Smooth muscle cell (in vitro differentiated cells): ENCODE measurements around the gene PCDH9. TPM values are rescaled to one million over a fixed set of nuclear protein-coding genes. Genes with fewer than 3 reads are reported as not detected.

Experiments used
- DNase-seq: peaks from one replicate; lab custom pipeline; 2025; ENCODE audit not compliant: unreplicated experiment; lab: John Stamatoyannopoulos, UW
- H2AFZ ChIP-seq: fragments of 200-600 bp; sonication (generic); 2 replicates; pipeline ENCODE4 v1.6.0; 2016; ENCODE audit warnings: antibody characterized with exemption, low read depth, mild to moderate bottlenecking
- H3F3A ChIP-seq: fragments of 200-600 bp; sonication (generic); 2 replicates; pipeline ENCODE4 v1.6.0; 2017; ENCODE audit warnings: antibody characterized with exemption, low read depth
- H3K27ac ChIP-seq: fragments of 200-600 bp; sonication (generic); 2 replicates; pipeline ENCODE4 v1.5.1; 2016; ENCODE audit warnings: low read depth, mild to moderate bottlenecking
- H3K27me3 ChIP-seq: fragments of 200-600 bp; sonication (generic); 2 replicates; pipeline ENCODE4 v1.6.1; 2016; ENCODE audit warnings: low read depth, mild to moderate bottlenecking
- H3K36me3 ChIP-seq: fragments of 200-600 bp; sonication (generic); 2 replicates; pipeline ENCODE4 v1.5.1; 2016; ENCODE audit warnings: low read depth
- H3K4me1 ChIP-seq: fragments of 200-600 bp; sonication (generic); 2 replicates; pipeline ENCODE4 v1.5.1; 2016; ENCODE audit warnings: low read depth
- H3K4me2 ChIP-seq: fragments of 200-600 bp; sonication (generic); 2 replicates; pipeline ENCODE4 v1.6.0; 2016; ENCODE audit warnings: mild to moderate bottlenecking
- H3K4me3 ChIP-seq: fragments of 200-600 bp; sonication (generic); 2 replicates; pipeline ENCODE4 v1.5.1; 2016; ENCODE audit warnings: mild to moderate bottlenecking
- H3K79me2 ChIP-seq: fragments of 200-600 bp; sonication (generic); 2 replicates; pipeline ENCODE4 v1.6.0; 2016; ENCODE audit warnings: low read depth, mild to moderate bottlenecking
- H3K9ac ChIP-seq: fragments of 200-600 bp; sonication (generic); 2 replicates; pipeline ENCODE4 v1.6.0; 2016; ENCODE audit warnings: low read depth
- H3K9me3 ChIP-seq: fragments of 200-600 bp; sonication (generic); replicated peaks from 2 replicates; pipeline ENCODE4 v1.5.1; 2016; ENCODE audit warnings: low read depth
- H4K20me1 ChIP-seq: fragments of 200-600 bp; sonication (generic); 2 replicates; pipeline ENCODE4 v1.6.0; 2016; ENCODE audit warnings: low read depth
- WGBS: methylation state at CpG from one replicate; pipeline ENCODE4 v1.1.7; 2016; ENCODE audit warnings: low lambda C conversion rate; 5-methylcytosine and 5-hydroxymethylcytosine counted together
- polyA plus RNA-seq: library from polyadenylated mRNA; unstranded; fragments of >200 nt; fragmentation: Nextera tagmentation; extraction: Ambion mirVana; gene quantifications from 2 replicates; pipeline ENCODE4 v1.2.1, GENCODE V29; 2016
- total RNA-seq: library from RNA; depleted of rRNA; stranded (reverse); fragments of >200 nt; gene quantifications from 2 replicates; pipeline ENCODE4 v1.2.3, GENCODE V29; 2014
- TF ChIP-seq, protein P1 (sequence below): fragments of 200-600 bp; sonication (generic); IDR thresholded peaks from 2 replicates; pipeline ENCODE4 v1.5.1; 2017; ENCODE audit warnings: borderline replicate concordance, mild to moderate bottlenecking, antibody characterized with exemption; ENCODE audit not compliant: insufficient read depth, poor library complexity, severe bottlenecking

PCDH9 gene
- total and polyA plus RNA-seq, 2 experiments from 2014 or later: 0.65 to 1.9 TPM

DNA sequence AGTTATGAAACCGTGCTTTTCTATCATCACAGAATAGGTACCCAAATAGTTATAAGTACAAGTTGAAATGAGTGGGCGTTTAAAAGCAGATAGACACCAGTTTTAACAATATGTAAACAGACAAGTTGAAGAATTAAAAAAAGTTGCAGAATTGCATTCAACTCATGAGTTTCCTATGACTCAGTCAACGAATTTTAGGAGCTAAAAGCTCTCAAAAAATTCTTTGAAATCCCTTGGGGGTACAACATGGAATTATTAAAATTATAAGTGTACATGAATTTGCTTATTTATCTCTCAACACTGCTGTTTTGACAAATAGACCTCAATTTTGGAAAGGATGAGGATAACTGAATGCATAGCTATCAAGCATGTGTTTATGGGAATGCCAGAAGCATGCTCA, 693.4 kb downstream of the PCDH9 start:
- peaks cover 4% of the 10 kb centered on the region for H3K4me1 ChIP-seq
- H3F3A ChIP-seq: no peaks in the 10 kb centered on the region
- no peaks in the 10 kb centered on the region for H4K20me1 ChIP-seq
- no peaks in the 10 kb centered on the region for H3K36me3 ChIP-seq
- H3K9ac ChIP-seq: no peak overlapping the region
- no peak overlapping the region for H2AFZ ChIP-seq
- H3K4me2 ChIP-seq: no peak overlapping the region
- no peaks in the 10 kb centered on the region for H3K27me3 ChIP-seq
- no peak for DNase-seq
- TF ChIP-seq, protein P1, sequence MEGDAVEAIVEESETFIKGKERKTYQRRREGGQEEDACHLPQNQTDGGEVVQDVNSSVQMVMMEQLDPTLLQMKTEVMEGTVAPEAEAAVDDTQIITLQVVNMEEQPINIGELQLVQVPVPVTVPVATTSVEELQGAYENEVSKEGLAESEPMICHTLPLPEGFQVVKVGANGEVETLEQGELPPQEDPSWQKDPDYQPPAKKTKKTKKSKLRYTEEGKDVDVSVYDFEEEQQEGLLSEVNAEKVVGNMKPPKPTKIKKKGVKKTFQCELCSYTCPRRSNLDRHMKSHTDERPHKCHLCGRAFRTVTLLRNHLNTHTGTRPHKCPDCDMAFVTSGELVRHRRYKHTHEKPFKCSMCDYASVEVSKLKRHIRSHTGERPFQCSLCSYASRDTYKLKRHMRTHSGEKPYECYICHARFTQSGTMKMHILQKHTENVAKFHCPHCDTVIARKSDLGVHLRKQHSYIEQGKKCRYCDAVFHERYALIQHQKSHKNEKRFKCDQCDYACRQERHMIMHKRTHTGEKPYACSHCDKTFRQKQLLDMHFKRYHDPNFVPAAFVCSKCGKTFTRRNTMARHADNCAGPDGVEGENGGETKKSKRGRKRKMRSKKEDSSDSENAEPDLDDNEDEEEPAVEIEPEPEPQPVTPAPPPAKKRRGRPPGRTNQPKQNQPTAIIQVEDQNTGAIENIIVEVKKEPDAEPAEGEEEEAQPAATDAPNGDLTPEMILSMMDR: no peak
- 73% methylated on average over 3 of the region's 3 CpGs for WGBS
- H3K9me3 ChIP-seq: no peaks in the 10 kb centered on the region
- no peak overlapping the region for H3K27ac ChIP-seq
- H3K79me2 ChIP-seq: no peaks in the 10 kb centered on the region
- no peak overlapping the region for H3K4me3 ChIP-seq

DNA sequence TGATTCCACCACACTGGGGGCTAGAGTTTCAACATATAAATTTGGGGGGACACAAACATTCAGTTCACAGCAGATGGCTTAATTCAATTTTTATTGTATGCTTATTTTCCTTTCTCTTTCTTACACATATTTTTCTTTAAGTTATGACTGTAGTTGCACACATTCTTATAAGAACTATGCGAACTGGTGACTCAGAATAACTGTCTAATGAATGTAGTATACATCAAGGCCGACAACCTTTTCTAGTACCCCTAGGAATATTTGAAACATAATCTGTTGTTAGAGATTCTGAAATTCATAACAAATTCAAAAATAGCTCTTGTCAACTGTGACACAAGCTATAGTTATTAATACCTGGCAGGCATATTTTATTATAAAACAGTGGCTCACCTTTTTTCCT, 695.6 kb downstream of the PCDH9 start:
- H3K4me2 ChIP-seq: no peak overlapping the region

GRCh38 chr13:66532845-66533244, 697.3 kb downstream of the PCDH9 start:
- Histone ChIP-seq H3K4me2 (no peak overlapping the region), H3K9ac (no peak overlapping the region), H3K79me2 (no peaks in the 10 kb centered on the region), H4K20me1 (no peaks in the 10 kb centered on the region), H3K27me3 (no peaks in the 10 kb centered on the region), H3K4me3 (no peak overlapping the region), H3F3A (no peaks in the 10 kb centered on the region), H3K9me3 (no peaks in the 10 kb centered on the region), H3K4me1 (peaks cover 4% of the 10 kb centered on the region), H3K36me3 (no peaks in the 10 kb centered on the region), H2AFZ (no peak overlapping the region), H3K27ac (no peak overlapping the region)
- no peak for DNase-seq
- 94% methylated on average over 5 of the region's 5 CpGs for WGBS
- TF ChIP-seq, protein P1: no peak

More for the DNA sequence above, 695.6 kb downstream of the PCDH9 start:
- Histone ChIP-seq H3K27me3 (no peaks in the 10 kb centered on the region), H3F3A (no peaks in the 10 kb centered on the region), H3K9me3 (no peaks in the 10 kb centered on the region), H3K79me2 (no peaks in the 10 kb centered on the region), H3K27ac (no peak overlapping the region), H3K36me3 (no peaks in the 10 kb centered on the region), H3K9ac (no peak overlapping the region), H4K20me1 (no peaks in the 10 kb centered on the region), H2AFZ (no peak overlapping the region), H3K4me1 (peaks cover 4% of the 10 kb centered on the region), H3K4me3 (no peak overlapping the region)
- DNase-seq: no peak
- WGBS: 85% methylated on average over 2 of the region's 2 CpGs
- TF ChIP-seq, protein P1: no peak

DNA sequence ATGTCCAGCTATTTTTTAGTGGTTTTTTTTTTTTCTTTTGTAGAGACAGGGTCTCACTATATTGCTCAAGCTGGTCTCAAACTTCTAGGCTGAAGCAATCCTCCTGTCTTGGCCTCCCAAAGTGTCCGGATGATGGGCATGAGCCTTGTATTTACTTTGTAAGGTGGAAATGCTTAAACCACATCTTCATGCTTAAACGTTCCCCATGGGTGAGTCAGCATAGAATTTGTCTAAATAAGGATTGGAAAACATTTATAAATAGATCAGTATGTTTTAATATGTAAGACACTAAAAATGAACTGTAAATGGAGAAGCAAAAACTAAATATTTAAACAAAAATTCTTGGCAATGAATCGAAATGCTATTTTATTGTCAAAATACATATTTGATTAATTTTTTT, 698.0 kb downstream of the PCDH9 start:
- Histone ChIP-seq H3K36me3 (no peaks in the 10 kb centered on the region), H3K9ac (no peak overlapping the region), H3K27ac (no peak overlapping the region), H3F3A (no peaks in the 10 kb centered on the region), H3K79me2 (no peaks in the 10 kb centered on the region), H3K27me3 (no peaks in the 10 kb centered on the region), H3K4me1 (no peaks in the 10 kb centered on the region), H3K9me3 (no peaks in the 10 kb centered on the region), H3K4me2 (no peak overlapping the region), H2AFZ (no peak overlapping the region), H4K20me1 (no peaks in the 10 kb centered on the region), H3K4me3 (no peak overlapping the region)
- 78% methylated on average over 3 of the region's 3 CpGs for WGBS
- TF ChIP-seq, protein P1: no peak
- DNase-seq: no peak
